B cell (primary cell): ENCODE data around the gene AK1. TPM values are rescaled to one million over a fixed set of nuclear protein-coding genes. Genes with fewer than 3 reads are reported as not detected.

Experiments used
- ATAC-seq: fragments of 200-7000 bp; cut with Tn5 transposase; one replicate; pipeline ENCODE4 v1.10.0; 2021; ENCODE audit warnings: low read depth, mild to moderate bottlenecking, moderate number of reproducible peaks, moderate library complexity
- CTCF ChIA-PET: fragments of 350-600 bp; sonication (Branson Sonifier 250); formaldehyde crosslinking; loops from one replicate; lab custom pipeline; 2021; ENCODE audit warnings: antibody characterized with exemption, inconsistent platforms; lab: Charles Lee
- POLR2A ChIA-PET: fragments of 350-600 bp; sonication (Branson Sonifier 250); formaldehyde crosslinking; loops from one replicate; lab custom pipeline; 2021; ENCODE audit warnings: antibody characterized with exemption; lab: Charles Lee
- DNase-seq: peaks from one replicate; pipeline ENCODE4 v3.0.0; 2013
- H2AFZ ChIP-seq: 2 replicates; pipeline ENCODE4 v1.6.1; 2012; ENCODE audit warnings: mild to moderate bottlenecking, low read depth, low read length; ENCODE audit not compliant: insufficient read depth, poor library complexity, severe bottlenecking
- H3K27ac ChIP-seq, 2 donors: 1 replicate in 1 of 2; 2 replicates in 1 of 2; pipeline ENCODE4 v1.5.1; 2012 to 2013; ENCODE audit warnings: low read length in 2 of 2, mild to moderate bottlenecking in 2 of 2, moderate library complexity in 1 of 2
- H3K27me3 ChIP-seq, 4 experiments: fragments of 200-600 bp in 1 of 4; sonication (generic) in 1 of 4; replicated peaks in 1 of 4; 1 replicate in 2 of 4; 2 replicates in 2 of 4; pipeline versions ENCODE4 v1.6.1 to v1.7.0; 2013 to 2016; ENCODE audit warnings: low read length in 3 of 4, mild to moderate bottlenecking in 2 of 4, mixed read lengths in 1 of 4, moderate library complexity in 1 of 4; ENCODE audit not compliant: insufficient read depth in 4 of 4, control insufficient read depth in 3 of 4; ENCODE audit errors: control extremely low read depth in 1 of 4
- H3K36me3 ChIP-seq, 2 experiments: replicated peaks in 1 of 2; 1 replicate in 1 of 2; 2 replicates in 1 of 2; pipeline versions ENCODE4 v1.6.1 to v1.7.1; 2013; ENCODE audit warnings: low read length in 1 of 2; ENCODE audit not compliant: insufficient read depth in 2 of 2, control insufficient read depth in 1 of 2; ENCODE audit errors: control extremely low read depth in 1 of 2, extremely low read depth in 1 of 2
- H3K4me1 ChIP-seq, 2 donors: fragments of 200-600 bp in 1 of 2; sonication (generic) in 1 of 2; 1 replicate in 1 of 2; 2 replicates in 1 of 2; pipeline versions ENCODE4 v1.5.1 to v1.6.1; 2013 to 2017; ENCODE audit warnings: low read length in 2 of 2; ENCODE audit not compliant: control insufficient read depth in 2 of 2, insufficient read depth in 2 of 2
- H3K4me2 ChIP-seq: replicated peaks from 2 replicates; pipeline ENCODE3; 2012; ENCODE audit warnings: mild to moderate bottlenecking, low read depth, low read length; ENCODE audit not compliant: poor library complexity, severe bottlenecking
- H3K4me3 ChIP-seq, 5 experiments: fragments of 200-600 bp in 1 of 5; sonication (generic) in 1 of 5; 1 replicate in 3 of 5; 2 replicates in 2 of 5; pipeline versions ENCODE4 v1.5.1 to v1.7.0; 2011 to 2016; ENCODE audit warnings: low read length in 4 of 5, mild to moderate bottlenecking in 4 of 5, low read depth in 2 of 5, control low read depth in 1 of 5, moderate library complexity in 1 of 5; ENCODE audit not compliant: insufficient read depth in 1 of 5; ENCODE audit errors: control extremely low read depth in 1 of 5, extremely low read depth in 1 of 5
- H3K79me2 ChIP-seq: fragments of 200-600 bp; sonication (generic); one replicate; pipeline ENCODE4 v1.6.0; 2016; ENCODE audit warnings: low read length; ENCODE audit not compliant: control insufficient read depth, insufficient read depth
- H3K9ac ChIP-seq: fragments of 200-600 bp; sonication (generic); 2 replicates; pipeline ENCODE4 v1.6.1; 2017; ENCODE audit warnings: mild to moderate bottlenecking, low read length, moderate library complexity
- H3K9me3 ChIP-seq, 3 donors: one replicate each; pipeline versions ENCODE4 v1.6.1 to v1.7.1; 2013; ENCODE audit warnings: low read length in 2 of 3; ENCODE audit not compliant: control insufficient read depth in 2 of 3, insufficient read depth in 1 of 3; ENCODE audit errors: control extremely low read depth in 1 of 3
- H4K20me1 ChIP-seq: 2 replicates; pipeline ENCODE4 v1.6.0; 2012; ENCODE audit warnings: mild to moderate bottlenecking, low read length; ENCODE audit not compliant: insufficient read depth, control insufficient read depth, poor library complexity, severe bottlenecking
- H3K27ac Mint-ChIP-seq: one replicate; pipeline ENCODE4 v1.8.0; 2021; ENCODE audit warnings: mixed read lengths
- H3K27me3 Mint-ChIP-seq: one replicate; pipeline ENCODE4 v1.8.0; 2021; ENCODE audit warnings: mixed read lengths
- H3K4me1 Mint-ChIP-seq: one replicate; pipeline ENCODE4 v1.8.0; 2021; ENCODE audit warnings: mixed read lengths
- H3K4me3 Mint-ChIP-seq: one replicate; pipeline ENCODE4 v1.8.0; 2021; ENCODE audit warnings: mixed read lengths
- H3K9me3 Mint-ChIP-seq: one replicate; pipeline ENCODE4 v1.8.0; 2022; ENCODE audit warnings: mixed read lengths; ENCODE audit not compliant: insufficient read depth
- EZH2 ChIP-seq: IDR thresholded peaks from 2 replicates; pipeline ENCODE4 v1.6.1; 2012; ENCODE audit warnings: borderline replicate concordance, low read depth, mild to moderate bottlenecking, moderate library complexity, low read length; ENCODE audit not compliant: insufficient read depth, poor library complexity, severe bottlenecking
- WGBS: methylation state at CpG from one replicate; pipeline ENCODE4 v1.1.5; 2013; ENCODE audit warnings: missing lambda C conversion rate; ENCODE audit not compliant: insufficient coverage; 5-methylcytosine and 5-hydroxymethylcytosine counted together
- intact Hi-C: fragments of 100-400 bp; cut with micrococcal nuclease; formaldehyde crosslinking; loops from one replicate; pipeline ENCODE4 v1.10.0; 2022
- polyA plus RNA-seq: library from polyadenylated mRNA; depleted of rRNA; stranded (reverse); fragments of >200 nt; gene quantifications from 2 replicates; pipeline ENCODE4 v1.2.3, GENCODE V29; 2012
- total RNA-seq, 2 donors: library from RNA; stranded (reverse); fragments of 120-200 nt in 1 of 2; gene quantifications; 1 replicate in 1 of 2; 2 replicates in 1 of 2; pipeline versions ENCODE4 v1.2.3 to v1.2.4, GENCODE V29; 2013 to 2022
- TF ChIP-seq, protein P1 (sequence below): fragments of 200-600 bp; IDR thresholded peaks from one replicate; pipeline ENCODE4 v1.8.0; 2022; ENCODE audit warnings: antibody characterized with exemption, mild to moderate bottlenecking

AK1 gene
- total and polyA plus RNA-seq, 2 donors (not counting 1 experiment from before 2014, with no cell fraction given) = 28.0 to 31.8 TPM

DNA sequence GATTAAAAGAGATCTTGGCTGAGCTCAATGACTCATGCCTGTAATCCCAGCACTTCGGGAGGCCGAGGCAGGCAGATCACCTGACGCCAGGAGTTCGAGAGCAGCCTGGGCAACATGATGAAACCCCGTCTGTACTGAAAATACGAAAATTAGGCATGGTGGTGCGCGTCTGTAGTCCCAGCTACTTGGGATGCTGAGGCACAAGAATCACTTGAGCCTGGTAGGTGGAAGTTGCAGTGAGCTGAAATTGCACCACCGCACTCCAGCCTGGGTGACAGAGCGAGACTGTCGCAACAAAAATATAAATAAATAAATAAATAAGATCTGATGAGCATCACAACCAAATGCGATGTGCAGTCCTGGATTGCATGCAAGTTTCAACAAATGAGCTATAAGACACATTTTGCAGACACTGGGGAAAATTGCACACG is 14.3 kb downstream of the AK1 start:
- Histone ChIP-seq H3K4me2 (no peak overlapping the region), H3K9me3 (no peaks in the 10 kb centered on the region), H3K9ac (no peak overlapping the region), H2AFZ (peak overlapping the region; percentile 69), H3K27me3 (no peaks in the 10 kb centered on the region), H3K4me3 (no peak overlapping the region), H3K79me2 (no peaks in the 10 kb centered on the region), H3K27ac (peak overlapping the region; percentile 90 to 92), H3K4me1 (peaks cover 50 to 69% of the 10 kb centered on the region in 2 donors), H4K20me1 (no peaks in the 10 kb centered on the region), H3K36me3 (no peaks in the 10 kb centered on the region)
- Mint-ChIP-seq H3K27me3 (no peaks in the 10 kb centered on the region), H3K27ac (peak overlapping the region; percentile 99), H3K9me3 (no peaks in the 10 kb centered on the region), H3K4me1 (peaks cover 57% of the 10 kb centered on the region), H3K4me3 (peak overlapping the region; percentile 78)
- intact Hi-C loops = loop anchor here (2.0 kb wide), 1 partner anchor 42 kb away; no protein-coding TSS in a partner anchor
- no peak for DNase-seq
- 90% methylated on average over 9 of the region's 13 CpGs for WGBS
- ATAC-seq = no peak
- POLR2A ChIA-PET = interaction anchor here (1.4 to 1.7 kb wide), 4 partner anchors 9 to 128 kb away, joined by 5 to 8 read pairs (median 6); partner anchors contain the start of genes CDK9, ENG, ST6GALNAC4 and TOR2A
- TF ChIP-seq, protein P1, sequence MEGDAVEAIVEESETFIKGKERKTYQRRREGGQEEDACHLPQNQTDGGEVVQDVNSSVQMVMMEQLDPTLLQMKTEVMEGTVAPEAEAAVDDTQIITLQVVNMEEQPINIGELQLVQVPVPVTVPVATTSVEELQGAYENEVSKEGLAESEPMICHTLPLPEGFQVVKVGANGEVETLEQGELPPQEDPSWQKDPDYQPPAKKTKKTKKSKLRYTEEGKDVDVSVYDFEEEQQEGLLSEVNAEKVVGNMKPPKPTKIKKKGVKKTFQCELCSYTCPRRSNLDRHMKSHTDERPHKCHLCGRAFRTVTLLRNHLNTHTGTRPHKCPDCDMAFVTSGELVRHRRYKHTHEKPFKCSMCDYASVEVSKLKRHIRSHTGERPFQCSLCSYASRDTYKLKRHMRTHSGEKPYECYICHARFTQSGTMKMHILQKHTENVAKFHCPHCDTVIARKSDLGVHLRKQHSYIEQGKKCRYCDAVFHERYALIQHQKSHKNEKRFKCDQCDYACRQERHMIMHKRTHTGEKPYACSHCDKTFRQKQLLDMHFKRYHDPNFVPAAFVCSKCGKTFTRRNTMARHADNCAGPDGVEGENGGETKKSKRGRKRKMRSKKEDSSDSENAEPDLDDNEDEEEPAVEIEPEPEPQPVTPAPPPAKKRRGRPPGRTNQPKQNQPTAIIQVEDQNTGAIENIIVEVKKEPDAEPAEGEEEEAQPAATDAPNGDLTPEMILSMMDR = no peak
- TF ChIP-seq EZH2 = no peak
- CTCF ChIA-PET = interaction anchor here (1.1 to 13.7 kb wide), 5 partner anchors 10 to 128 kb away, joined by 3 to 237 read pairs (median 3); partner anchors contain the start of genes CDK9, ST6GALNAC4 and TOR2A
